HG03064 (cell line): ENCODE data around the gene PHLDB1.

ENCODE experiments used
- ATAC-seq: cut with Tn5 transposase; IDR thresholded peaks from one replicate; pipeline ENCODE4 v1.9.1; 2021; ENCODE audit warnings: low read depth; ENCODE audit not compliant: unreplicated experiment

Gene PHLDB1

GRCh38 chr11:118705791-118706545 is 98.6 kb downstream of the PHLDB1 start:
- no peak for ATAC-seq

GRCh38 chr11:118706546-118706825 is 99.1 kb downstream of the PHLDB1 start:
- ATAC-seq, result no peak
